Esophagus squamous epithelium (tissue), 4 donors: Measurements from ENCODE around the gene CATSPERB.

ENCODE experiments used
- CTCF ChIP-seq, 6 experiments: fragments of 450-650 bp in 4 of 6; fragments of 200-600 bp in 2 of 6; sonication (generic) in 2 of 6; IDR thresholded peaks; one replicate each; pipeline ENCODE4 v1.5.1; 2016 to 2019; ENCODE audit warnings: antibody characterized with exemption in 6 of 6, mild to moderate bottlenecking in 4 of 6, moderate library complexity in 4 of 6
- POLR2A ChIP-seq, 4 donors: fragments of 450-650 bp; IDR thresholded peaks; one replicate each; pipeline ENCODE4 v1.6.1; 2017; ENCODE audit warnings: antibody characterized with exemption in 4 of 4, mild to moderate bottlenecking in 4 of 4, moderate library complexity in 3 of 4

- TF ChIP-seq CTCF (IDR thresholded peaks at IDR 0.05) (no peak), POLR2A (IDR thresholded peaks at IDR 0.05) (no peak)
Measured at GRCh38 chr14:91653451-91653850, 78.4 kb downstream of the CATSPERB start.
